Measurements from ENCODE around the gene CDA.

Gene CDA

DNA sequence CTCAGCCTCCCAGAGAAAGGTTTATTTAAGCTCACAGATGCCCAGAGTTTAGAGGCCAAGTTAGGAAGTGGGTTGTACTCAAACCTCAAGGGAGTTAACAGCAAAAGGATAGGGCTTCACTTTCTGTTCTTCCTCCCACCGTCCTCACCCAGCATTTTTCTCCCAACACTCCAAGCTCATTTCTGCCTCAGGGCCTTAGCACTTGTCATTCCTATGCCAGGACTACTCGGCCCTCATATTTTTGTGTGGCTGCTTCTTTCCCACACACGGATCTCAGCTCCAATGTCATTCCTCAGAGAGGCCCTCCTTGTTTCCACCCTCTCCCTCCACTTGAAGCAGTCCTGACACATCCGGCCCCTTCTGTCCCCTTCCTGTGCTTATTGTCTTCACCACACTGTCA is 23.7 kb upstream of the CDA start:
- Mint-ChIP-seq H3K4me1 (no peaks in the 10 kb centered on the region), H3K36me3 (ENCODE audit: low read depth) (no peaks in the 10 kb centered on the region), H3K27me3 (ENCODE audit: low read depth) (peaks cover 29% of the 10 kb centered on the region), H3K9me3 (no peaks in the 10 kb centered on the region), H3K4me3 (no peak overlapping the region), H3K27ac (no peak overlapping the region)
- TF ChIP-seq, protein P1, sequence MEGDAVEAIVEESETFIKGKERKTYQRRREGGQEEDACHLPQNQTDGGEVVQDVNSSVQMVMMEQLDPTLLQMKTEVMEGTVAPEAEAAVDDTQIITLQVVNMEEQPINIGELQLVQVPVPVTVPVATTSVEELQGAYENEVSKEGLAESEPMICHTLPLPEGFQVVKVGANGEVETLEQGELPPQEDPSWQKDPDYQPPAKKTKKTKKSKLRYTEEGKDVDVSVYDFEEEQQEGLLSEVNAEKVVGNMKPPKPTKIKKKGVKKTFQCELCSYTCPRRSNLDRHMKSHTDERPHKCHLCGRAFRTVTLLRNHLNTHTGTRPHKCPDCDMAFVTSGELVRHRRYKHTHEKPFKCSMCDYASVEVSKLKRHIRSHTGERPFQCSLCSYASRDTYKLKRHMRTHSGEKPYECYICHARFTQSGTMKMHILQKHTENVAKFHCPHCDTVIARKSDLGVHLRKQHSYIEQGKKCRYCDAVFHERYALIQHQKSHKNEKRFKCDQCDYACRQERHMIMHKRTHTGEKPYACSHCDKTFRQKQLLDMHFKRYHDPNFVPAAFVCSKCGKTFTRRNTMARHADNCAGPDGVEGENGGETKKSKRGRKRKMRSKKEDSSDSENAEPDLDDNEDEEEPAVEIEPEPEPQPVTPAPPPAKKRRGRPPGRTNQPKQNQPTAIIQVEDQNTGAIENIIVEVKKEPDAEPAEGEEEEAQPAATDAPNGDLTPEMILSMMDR (IDR thresholded peaks at IDR 0.05; ENCODE audit: unreplicated experiment in 3 of 3): no peak

DNA sequence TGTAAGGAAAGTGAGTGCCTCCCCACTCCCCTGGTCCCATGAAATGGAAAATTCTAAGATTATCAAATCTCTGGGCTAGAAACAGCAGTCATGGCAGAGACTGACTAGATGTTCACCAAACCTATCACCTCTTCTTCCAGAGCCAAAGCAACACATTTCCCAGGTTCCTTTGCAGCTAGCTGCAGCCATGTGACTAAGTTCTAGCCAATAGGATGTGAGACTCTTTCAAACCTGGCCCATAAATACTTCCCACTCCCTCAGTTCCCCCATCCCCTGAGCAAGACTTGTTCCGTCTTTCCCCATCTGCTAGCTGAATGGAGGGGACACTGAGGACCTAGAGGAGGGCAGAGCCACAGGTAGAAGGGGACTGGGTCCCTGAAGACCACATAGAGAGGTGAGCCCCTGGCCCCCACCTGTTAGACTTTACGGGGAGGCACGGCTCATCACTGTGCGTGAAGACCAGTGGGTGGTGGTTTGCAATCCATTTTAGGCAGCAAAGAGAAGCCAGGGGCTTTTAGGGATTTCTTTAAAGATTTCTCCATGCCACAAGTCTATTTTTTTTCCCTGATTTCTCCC is 19.3 kb upstream of the CDA start:
- Mint-ChIP-seq H3K27me3 (ENCODE audit: low read depth) (peaks cover 27% of the 10 kb centered on the region), H3K27ac (no peak overlapping the region), H3K9me3 (peaks cover 5% of the 10 kb centered on the region), H3K4me1 (no peaks in the 10 kb centered on the region), H3K4me3 (no peak overlapping the region), H3K36me3 (ENCODE audit: low read depth) (no peaks in the 10 kb centered on the region)
- TF ChIP-seq, protein P1 (IDR thresholded peaks at IDR 0.05; ENCODE audit: unreplicated experiment in 3 of 3): no peak

DNA sequence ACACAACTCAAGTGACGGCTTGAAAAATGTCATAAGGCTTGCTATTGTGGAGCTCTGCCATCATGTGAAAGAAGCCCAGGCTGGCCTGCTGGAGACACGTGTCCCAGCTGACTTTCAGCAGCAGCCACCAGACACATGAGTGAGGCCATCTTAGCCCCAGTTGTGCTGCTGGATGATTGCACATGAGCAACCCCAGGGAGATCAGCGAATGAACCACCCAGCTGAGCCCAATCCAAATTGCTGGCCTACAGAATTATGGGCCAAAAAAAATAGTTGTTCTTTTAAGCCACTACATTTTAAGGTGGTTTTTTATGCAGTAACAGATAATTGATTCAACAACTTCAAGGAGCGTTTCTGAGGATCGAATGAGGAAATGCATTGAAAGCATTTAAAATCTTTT is 17.5 kb upstream of the CDA start:
- Mint-ChIP-seq H3K27me3 (ENCODE audit: low read depth) (peaks cover 23% of the 10 kb centered on the region), H3K4me3 (no peak overlapping the region), H3K9me3 (peaks cover 5% of the 10 kb centered on the region), H3K36me3 (ENCODE audit: low read depth) (no peaks in the 10 kb centered on the region), H3K4me1 (no peaks in the 10 kb centered on the region), H3K27ac (no peak overlapping the region)
- TF ChIP-seq, protein P1 (IDR thresholded peaks at IDR 0.05; ENCODE audit: unreplicated experiment in 3 of 3): no peak

DNA sequence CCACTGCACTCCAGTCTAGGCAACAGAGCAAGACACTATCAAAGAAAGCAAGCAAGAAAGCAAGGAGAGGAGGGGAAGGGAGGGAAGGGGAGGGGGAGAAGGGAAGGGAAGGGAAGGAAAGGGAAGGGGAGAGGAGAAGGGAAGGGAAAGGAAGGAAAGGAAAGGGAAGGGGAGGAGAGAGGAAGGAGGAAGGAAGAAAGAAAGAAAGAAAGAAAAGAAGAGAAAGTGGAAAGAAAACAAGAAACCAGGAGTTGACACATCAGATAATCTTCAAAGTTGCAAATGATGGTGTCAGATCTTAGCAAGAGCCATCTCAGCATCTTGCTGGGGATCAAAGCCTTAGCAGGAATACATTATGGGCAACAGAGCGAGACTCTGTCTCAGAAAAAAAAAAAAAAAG is 14.9 kb upstream of the CDA start:
- H3K4me1 Mint-ChIP-seq: no peaks in the 10 kb centered on the region
- H3K4me3 Mint-ChIP-seq: no peak overlapping the region
- TF ChIP-seq, protein P1 (IDR thresholded peaks at IDR 0.05; ENCODE audit: unreplicated experiment in 3 of 3): no peak
- H3K36me3 Mint-ChIP-seq (ENCODE audit: low read depth): no peaks in the 10 kb centered on the region
- H3K27ac Mint-ChIP-seq: no peak overlapping the region
- peaks cover 23% of the 10 kb centered on the region for H3K27me3 Mint-ChIP-seq (ENCODE audit: low read depth)
- H3K9me3 Mint-ChIP-seq: peaks cover 5% of the 10 kb centered on the region

DNA sequence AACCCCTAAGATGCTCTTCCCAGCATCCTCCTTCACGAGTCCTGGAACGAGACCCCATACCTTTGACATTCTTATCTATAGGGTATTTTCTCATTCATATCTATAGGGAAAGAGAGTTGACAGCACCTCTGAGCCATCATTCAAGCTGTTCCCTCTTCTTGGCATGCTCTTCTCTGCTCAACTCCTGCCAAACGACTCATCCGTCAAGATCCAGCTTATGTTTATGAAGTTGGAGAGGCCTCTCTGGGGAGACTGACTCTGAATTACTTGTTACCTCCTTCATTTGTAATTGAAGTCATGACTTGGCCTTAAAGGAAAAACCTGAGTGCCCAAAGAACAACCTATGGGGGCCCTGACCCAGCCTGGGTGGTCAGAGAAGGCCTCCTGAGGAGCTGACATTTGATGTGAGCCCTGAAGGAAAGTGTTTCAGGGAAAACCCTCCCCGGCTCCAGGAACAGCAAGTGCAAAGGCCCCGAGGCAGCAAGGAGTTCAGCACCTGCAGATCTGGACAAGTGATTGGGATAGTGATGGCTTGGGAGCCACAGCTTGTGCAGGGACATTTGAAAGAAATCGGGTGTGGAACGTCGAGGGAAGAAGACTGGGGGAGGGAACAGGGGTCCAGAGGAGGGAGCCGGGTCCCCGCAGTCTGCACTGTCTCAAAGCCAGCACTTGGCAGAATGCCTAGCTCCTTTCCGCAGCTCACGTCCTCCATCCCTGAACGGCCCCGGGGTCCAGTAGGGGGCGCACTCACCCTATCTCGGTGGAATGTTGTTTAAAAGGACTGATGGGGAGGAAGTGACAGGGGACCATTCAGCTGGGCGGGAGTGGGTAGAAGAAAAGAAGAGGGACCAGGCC is 14.0 kb upstream of the CDA start:
- H3K27me3 Mint-ChIP-seq (ENCODE audit: low read depth): peaks cover 18% of the 10 kb centered on the region
- H3K4me3 Mint-ChIP-seq: no peak overlapping the region
- no peak overlapping the region for H3K27ac Mint-ChIP-seq
- H3K36me3 Mint-ChIP-seq (ENCODE audit: low read depth): no peaks in the 10 kb centered on the region
- TF ChIP-seq, protein P1 (IDR thresholded peaks at IDR 0.05; ENCODE audit: unreplicated experiment in 3 of 3): peak; percentile 55 to 63 (median 59)
- peaks cover 5% of the 10 kb centered on the region for H3K9me3 Mint-ChIP-seq
- H3K4me1 Mint-ChIP-seq: no peaks in the 10 kb centered on the region

Measured in nephron (organoid).